IPS-18c (cell line): ENCODE measurements around the gene LRCH4.
"Not testable (repeated sequence)": the region's sequence is repeated elsewhere in the genome, so short reads cannot be mapped to it uniquely, and the experiment has no call there.

Experiments used
- H3K4me3 ChIP-seq: 2 replicates; pipeline ENCODE4 v1.7.0; 2013; ENCODE audit warnings: low read depth, mild to moderate bottlenecking, low read length, moderate library complexity; ENCODE audit not compliant: insufficient read depth
- H3K9me3 ChIP-seq: one replicate; pipeline ENCODE4 v1.6.1; 2013; ENCODE audit warnings: mild to moderate bottlenecking, low read length, moderate library complexity; ENCODE audit not compliant: control insufficient read depth, insufficient read depth

The LRCH4 gene

GRCh38 chr7:100541309-100541708 lies 44.6 kb downstream of the LRCH4 start:
- H3K4me3 ChIP-seq, result not testable (repeated sequence)

GRCh38 chr7:100540073-100540723 lies 45.7 kb downstream of the LRCH4 start:
- Histone ChIP-seq H3K9me3 (no peaks in the 10 kb centered on the region), H3K4me3 (peak overlapping the region; percentile 74)

More at GRCh38 chr7:100541309-100541708, 44.6 kb downstream of the LRCH4 start:
- H3K9me3 ChIP-seq, result not testable (repeated sequence)

- H3K4me3 ChIP-seq, result peak overlapping the region; percentile 74
- H3K9me3 ChIP-seq, result no peaks in the 10 kb centered on the region
These were observed 46.4 kb downstream of the LRCH4 start for GRCh38 chr7:100539436-100540006.

- Histone ChIP-seq H3K9me3 (no peaks in the 10 kb centered on the region), H3K4me3 (peak within 1 kb of the TSS; percentile 74)
These were observed 47.1 kb downstream of the LRCH4 start, which contains the start of gene AGFG2 for GRCh38 chr7:100538654-100539435. Gene AGFG2 (plus strand): TSS chr7:100539203. CDS start chr7:100539347, 144 bp downstream.

GRCh38 chr7:100538348-100538653 lies 47.6 kb downstream of the LRCH4 start:
- Histone ChIP-seq H3K9me3 (no peaks in the 10 kb centered on the region), H3K4me3 (peak overlapping the region; percentile 61)

- H3K4me3 ChIP-seq, H3K9me3 ChIP-seq: not testable (repeated sequence)
These were observed 49.2 kb downstream of the LRCH4 start for GRCh38 chr7:100536695-100537094.

- not testable (repeated sequence) for H3K4me3 ChIP-seq, H3K9me3 ChIP-seq
These were observed 49.9 kb downstream of the LRCH4 start for GRCh38 chr7:100535982-100536381.

GRCh38 chr7:100532165-100533022 lies 53.5 kb downstream of the LRCH4 start:
- Histone ChIP-seq H3K9me3 (no peaks in the 10 kb centered on the region), H3K4me3 (no peak overlapping the region)

- H3K9me3 ChIP-seq, H3K4me3 ChIP-seq: not testable (repeated sequence)
These were observed 57.6 kb downstream of the LRCH4 start for GRCh38 chr7:100528108-100528866.
